Astrocyte (in vitro differentiated cells and primary cell): ENCODE measurements around the gene CCDC34.

Experiments
- EZH2 ChIP-seq: IDR thresholded peaks from 2 replicates; pipeline ENCODE4 v1.6.1; 2012; ENCODE audit warnings: mild to moderate bottlenecking, low read length, inconsistent platforms; ENCODE audit not compliant: insufficient read depth
- TF ChIP-seq, protein P1 (sequence below): IDR thresholded peaks from 2 replicates; pipeline ENCODE4 v1.5.1; 2011; ENCODE audit warnings: low read depth, mild to moderate bottlenecking, inconsistent platforms, low read length, moderate library complexity; ENCODE audit not compliant: insufficient read depth

DNA sequence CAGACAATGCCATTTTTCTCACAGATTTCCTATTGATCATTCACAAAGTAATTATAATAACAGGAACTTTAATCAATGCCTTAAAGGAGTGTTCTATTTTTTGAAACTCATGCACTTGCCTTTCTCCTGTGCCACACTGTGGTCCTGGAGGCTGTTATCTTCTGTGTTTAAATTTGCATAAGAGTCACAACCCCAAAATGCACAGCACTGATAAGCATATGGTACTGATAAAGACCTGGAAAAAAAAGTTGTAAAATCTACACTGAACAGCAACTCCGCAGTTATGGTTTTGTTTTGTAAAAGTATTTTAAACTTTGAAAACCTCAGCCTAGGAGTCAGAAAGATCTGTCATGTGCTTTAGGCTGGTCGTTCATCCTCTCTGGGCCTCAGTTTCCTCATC is 9.1 kb upstream of the CCDC34 start:
- TF ChIP-seq, protein P1, sequence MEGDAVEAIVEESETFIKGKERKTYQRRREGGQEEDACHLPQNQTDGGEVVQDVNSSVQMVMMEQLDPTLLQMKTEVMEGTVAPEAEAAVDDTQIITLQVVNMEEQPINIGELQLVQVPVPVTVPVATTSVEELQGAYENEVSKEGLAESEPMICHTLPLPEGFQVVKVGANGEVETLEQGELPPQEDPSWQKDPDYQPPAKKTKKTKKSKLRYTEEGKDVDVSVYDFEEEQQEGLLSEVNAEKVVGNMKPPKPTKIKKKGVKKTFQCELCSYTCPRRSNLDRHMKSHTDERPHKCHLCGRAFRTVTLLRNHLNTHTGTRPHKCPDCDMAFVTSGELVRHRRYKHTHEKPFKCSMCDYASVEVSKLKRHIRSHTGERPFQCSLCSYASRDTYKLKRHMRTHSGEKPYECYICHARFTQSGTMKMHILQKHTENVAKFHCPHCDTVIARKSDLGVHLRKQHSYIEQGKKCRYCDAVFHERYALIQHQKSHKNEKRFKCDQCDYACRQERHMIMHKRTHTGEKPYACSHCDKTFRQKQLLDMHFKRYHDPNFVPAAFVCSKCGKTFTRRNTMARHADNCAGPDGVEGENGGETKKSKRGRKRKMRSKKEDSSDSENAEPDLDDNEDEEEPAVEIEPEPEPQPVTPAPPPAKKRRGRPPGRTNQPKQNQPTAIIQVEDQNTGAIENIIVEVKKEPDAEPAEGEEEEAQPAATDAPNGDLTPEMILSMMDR: no peak
- TF ChIP-seq EZH2: no peak
